SK-N-SH treated with all-trans-retinoic acid at 6 μM for 48 hours (cell line): ENCODE results near the gene CRHR1.

Source experiments
- ATAC-seq: fragments of 200-7000 bp; cut with Tn5 transposase; 3 replicates; pipeline ENCODE4 v1.9.1; 2020; ENCODE audit warnings: mild to moderate bottlenecking, moderate library complexity
- ARNTL ChIP-seq: fragments of 450-650 bp; formaldehyde crosslinking; IDR thresholded peaks from 2 replicates; pipeline ENCODE4 v1.5.0; 2020; ENCODE audit warnings: low read depth, mild to moderate bottlenecking, moderate library complexity, borderline replicate concordance
- BACH2 ChIP-seq: fragments of 250-450 bp; sonication (Bioruptor Pico); IDR thresholded peaks from 2 replicates; pipeline ENCODE4 v1.9.0; 2021; ENCODE audit warnings: mild to moderate bottlenecking, borderline replicate concordance
- ESRRG ChIP-seq: fragments of 250-450 bp; sonication (Bioruptor Pico); IDR thresholded peaks from 2 replicates; pipeline ENCODE4 v1.6.1; 2021; ENCODE audit warnings: mild to moderate bottlenecking
- GLIS3 ChIP-seq: fragments of 250-450 bp; sonication (Bioruptor Pico); IDR thresholded peaks from 2 replicates; pipeline ENCODE4 v1.5.0; 2020; ENCODE audit warnings: mild to moderate bottlenecking, moderate library complexity
- ISL1 ChIP-seq: fragments of 250-450 bp; sonication (Bioruptor Pico); IDR thresholded peaks from 2 replicates; pipeline ENCODE4 v2.1.2; 2022; ENCODE audit warnings: mild to moderate bottlenecking, moderate library complexity
- OSR1 ChIP-seq: fragments of 250-450 bp; sonication (Bioruptor Pico); IDR thresholded peaks from 2 replicates; pipeline ENCODE4 v1.8.0; 2022; ENCODE audit warnings: moderate library complexity, mild to moderate bottlenecking, inconsistent platforms
- PPARA ChIP-seq: fragments of 250-450 bp; sonication (Bioruptor Pico); IDR thresholded peaks from 2 replicates; pipeline ENCODE4 v1.5.0; 2020; ENCODE audit warnings: mild to moderate bottlenecking, borderline replicate concordance
- RARB ChIP-seq: fragments of 250-450 bp; sonication (Bioruptor Pico); IDR thresholded peaks from 2 replicates; pipeline ENCODE4 v1.8.0; 2021; ENCODE audit warnings: mild to moderate bottlenecking, moderate library complexity
- SNAI2 ChIP-seq: fragments of 250-450 bp; sonication (Bioruptor Pico); IDR thresholded peaks from 2 replicates; pipeline ENCODE4 v1.5.0; 2020; ENCODE audit warnings: mild to moderate bottlenecking, moderate library complexity
- TCF4 ChIP-seq: fragments of 250-450 bp; sonication (Bioruptor Pico); IDR thresholded peaks from 2 replicates; pipeline ENCODE4 v1.8.0; 2021; ENCODE audit warnings: mild to moderate bottlenecking, moderate library complexity, borderline replicate concordance
- TOX ChIP-seq: fragments of 250-450 bp; sonication (Bioruptor Pico); IDR thresholded peaks from 2 replicates; pipeline ENCODE4 v1.8.0; 2021; ENCODE audit warnings: mild to moderate bottlenecking, moderate library complexity, borderline replicate concordance
- ZC3H10 ChIP-seq: fragments of 250-450 bp; sonication (Bioruptor Pico); IDR thresholded peaks from 2 replicates; pipeline ENCODE4 v1.5.1; 2021; ENCODE audit warnings: mild to moderate bottlenecking, moderate library complexity
- ZFP3 ChIP-seq: fragments of 250-450 bp; sonication (Bioruptor Pico); IDR thresholded peaks from 2 replicates; pipeline ENCODE4 v1.5.0; 2020; ENCODE audit warnings: mild to moderate bottlenecking, moderate library complexity
- ZNF565 ChIP-seq: fragments of 450-650 bp; formaldehyde crosslinking; conservative IDR thresholded peaks from 2 replicates; pipeline ENCODE4 v1.5.0; 2020; ENCODE audit warnings: low read depth, mild to moderate bottlenecking, moderate library complexity
- ZNF70 ChIP-seq: fragments of 450-650 bp; formaldehyde crosslinking; IDR thresholded peaks from 2 replicates; pipeline ENCODE4 v1.5.0; 2020; ENCODE audit warnings: mild to moderate bottlenecking, moderate library complexity
- ZNF8 ChIP-seq: fragments of 450-650 bp; formaldehyde crosslinking; IDR thresholded peaks from 2 replicates; pipeline ENCODE4 v1.5.0; 2020; ENCODE audit warnings: mild to moderate bottlenecking, moderate library complexity
- TF ChIP-seq, protein P1 (sequence below): fragments of 250-450 bp; sonication (Bioruptor Pico); IDR thresholded peaks from 2 replicates; pipeline ENCODE4 v1.5.1; 2021; ENCODE audit warnings: mild to moderate bottlenecking, moderate library complexity
- TF ChIP-seq, protein P2 (sequence below): fragments of 250-450 bp; sonication (Bioruptor Pico); IDR thresholded peaks from 2 replicates; pipeline ENCODE4 v1.8.0; 2021; ENCODE audit warnings: low read depth, mild to moderate bottlenecking, moderate library complexity, borderline replicate concordance
- TF ChIP-seq, protein P3 (sequence below): fragments of 250-450 bp; sonication (Bioruptor Pico); IDR thresholded peaks from 2 replicates; pipeline ENCODE4 v1.5.0; 2020; ENCODE audit warnings: mild to moderate bottlenecking, moderate library complexity
- TF ChIP-seq, protein P4 (sequence below): fragments of 250-450 bp; sonication (Bioruptor Pico); IDR thresholded peaks from 2 replicates; pipeline ENCODE4 v1.8.0; 2020; ENCODE audit warnings: mild to moderate bottlenecking, moderate library complexity, borderline replicate concordance

CRHR1 gene

DNA sequence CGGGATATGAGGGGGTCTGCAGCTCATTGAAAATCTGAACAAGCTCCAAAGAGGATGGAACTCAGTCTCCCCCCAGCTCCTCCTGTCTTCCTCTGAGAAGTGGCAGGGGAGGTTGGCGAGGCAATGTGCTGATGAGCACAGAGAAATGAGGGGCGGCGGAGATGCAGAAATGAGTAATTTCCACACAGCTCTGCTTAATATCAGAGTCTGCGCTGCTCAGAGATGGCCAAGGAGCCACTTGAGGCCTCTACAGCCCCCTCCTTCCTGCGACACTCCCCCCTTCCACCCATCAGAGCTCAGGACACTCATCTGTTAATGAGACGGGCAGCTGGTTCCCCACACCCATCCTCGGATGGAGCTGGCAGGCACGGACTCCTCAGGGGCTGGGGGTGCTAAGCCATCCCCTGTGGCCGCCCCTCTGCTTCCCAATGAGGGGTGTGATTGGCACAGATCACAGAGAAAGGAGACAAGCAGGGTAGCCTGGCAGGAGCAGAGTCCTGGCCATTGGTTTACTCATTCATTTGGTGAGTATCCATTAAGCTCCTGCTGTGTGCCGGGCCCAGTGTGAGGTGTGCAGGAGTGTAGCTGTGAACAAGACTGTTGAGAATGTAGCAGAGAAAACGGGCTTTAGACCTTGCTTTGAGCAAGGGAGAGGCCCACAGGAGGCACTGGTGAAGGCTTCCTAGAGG is 12.7 kb upstream of the CRHR1 start:
- no peak for ATAC-seq
- TF ChIP-seq, protein P1, sequence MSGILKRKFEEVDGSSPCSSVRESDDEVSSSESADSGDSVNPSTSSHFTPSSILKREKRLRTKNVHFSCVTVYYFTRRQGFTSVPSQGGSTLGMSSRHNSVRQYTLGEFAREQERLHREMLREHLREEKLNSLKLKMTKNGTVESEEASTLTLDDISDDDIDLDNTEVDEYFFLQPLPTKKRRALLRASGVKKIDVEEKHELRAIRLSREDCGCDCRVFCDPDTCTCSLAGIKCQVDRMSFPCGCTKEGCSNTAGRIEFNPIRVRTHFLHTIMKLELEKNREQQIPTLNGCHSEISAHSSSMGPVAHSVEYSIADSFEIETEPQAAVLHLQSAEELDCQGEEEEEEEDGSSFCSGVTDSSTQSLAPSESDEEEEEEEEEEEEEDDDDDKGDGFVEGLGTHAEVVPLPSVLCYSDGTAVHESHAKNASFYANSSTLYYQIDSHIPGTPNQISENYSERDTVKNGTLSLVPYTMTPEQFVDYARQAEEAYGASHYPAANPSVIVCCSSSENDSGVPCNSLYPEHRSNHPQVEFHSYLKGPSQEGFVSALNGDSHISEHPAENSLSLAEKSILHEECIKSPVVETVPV: no peak
- TF ChIP-seq TCF4 (CRISPR knock-in tag) (no peak), ARNTL (no peak), ISL1 (CRISPR knock-in tag) (no peak), TOX (CRISPR knock-in tag) (no peak), ZNF565 (CRISPR knock-in tag) (no peak), ZC3H10 (CRISPR knock-in tag) (no peak), OSR1 (no peak), ZFP3 (no peak), RARB (CRISPR knock-in tag) (no peak), BACH2 (CRISPR knock-in tag) (no peak)
- TF ChIP-seq, protein P2, sequence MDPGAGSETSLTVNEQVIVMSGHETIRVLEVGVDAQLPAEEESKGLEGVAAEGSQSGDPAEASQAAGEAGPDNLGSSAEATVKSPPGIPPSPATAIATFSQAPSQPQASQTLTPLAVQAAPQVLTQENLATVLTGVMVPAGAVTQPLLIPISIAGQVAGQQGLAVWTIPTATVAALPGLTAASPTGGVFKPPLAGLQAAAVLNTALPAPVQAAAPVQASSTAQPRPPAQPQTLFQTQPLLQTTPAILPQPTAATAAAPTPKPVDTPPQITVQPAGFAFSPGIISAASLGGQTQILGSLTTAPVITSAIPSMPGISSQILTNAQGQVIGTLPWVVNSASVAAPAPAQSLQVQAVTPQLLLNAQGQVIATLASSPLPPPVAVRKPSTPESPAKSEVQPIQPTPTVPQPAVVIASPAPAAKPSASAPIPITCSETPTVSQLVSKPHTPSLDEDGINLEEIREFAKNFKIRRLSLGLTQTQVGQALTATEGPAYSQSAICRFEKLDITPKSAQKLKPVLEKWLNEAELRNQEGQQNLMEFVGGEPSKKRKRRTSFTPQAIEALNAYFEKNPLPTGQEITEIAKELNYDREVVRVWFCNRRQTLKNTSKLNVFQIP: no peak

DNA sequence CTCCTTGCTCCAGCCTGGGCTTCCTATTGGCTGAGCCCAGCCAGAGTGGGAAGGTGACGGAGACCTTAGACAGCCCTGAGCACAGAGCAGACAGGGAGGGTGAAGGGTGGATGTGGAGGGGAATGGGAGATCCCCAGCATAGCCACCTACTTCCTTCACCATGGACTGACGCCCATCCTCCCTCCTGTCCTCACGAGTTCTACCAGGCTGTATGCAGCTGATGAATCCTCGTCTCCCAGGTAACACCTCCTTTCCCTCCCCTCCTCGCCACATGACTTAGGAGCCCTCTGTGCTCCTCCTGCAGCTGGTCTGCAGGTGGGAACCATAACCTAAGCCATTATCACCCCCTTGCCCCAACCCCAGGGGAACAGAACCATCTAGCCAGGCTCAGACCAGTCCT is 9.0 kb upstream of the CRHR1 start:
- TF ChIP-seq ISL1 (CRISPR knock-in tag) (no peak), TOX (CRISPR knock-in tag) (no peak)
- no peak; the same call in 1 of the 3 replicates for ATAC-seq

DNA sequence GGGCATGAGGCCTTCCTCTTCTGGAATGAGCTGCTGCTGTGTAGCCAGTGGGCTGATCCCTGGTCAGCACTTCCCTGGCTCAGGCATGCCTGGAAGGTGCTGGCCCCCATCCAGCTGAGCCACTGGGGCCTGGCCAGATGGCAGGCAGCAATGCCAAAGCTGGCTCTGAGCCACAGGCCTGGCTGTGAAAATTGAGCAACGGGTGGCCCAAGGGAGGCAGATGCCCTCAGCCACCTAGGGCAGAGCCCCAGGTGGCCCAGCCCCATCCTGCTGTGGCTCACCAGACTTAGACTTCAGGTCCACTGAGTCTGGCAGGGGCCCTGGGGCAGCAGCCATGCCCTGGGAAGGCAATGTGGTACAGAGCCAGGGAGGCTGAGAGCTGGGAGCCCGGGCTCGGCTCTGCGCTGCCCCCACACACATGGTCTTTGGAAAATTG is 8.5 kb upstream of the CRHR1 start:
- TF ChIP-seq PPARA (CRISPR knock-in tag) (no peak), ESRRG (CRISPR knock-in tag) (no peak), TCF4 (CRISPR knock-in tag) (peak; percentile 58; the same call in 1 of the 2 replicates)
- ATAC-seq: peak; percentile 85

DNA sequence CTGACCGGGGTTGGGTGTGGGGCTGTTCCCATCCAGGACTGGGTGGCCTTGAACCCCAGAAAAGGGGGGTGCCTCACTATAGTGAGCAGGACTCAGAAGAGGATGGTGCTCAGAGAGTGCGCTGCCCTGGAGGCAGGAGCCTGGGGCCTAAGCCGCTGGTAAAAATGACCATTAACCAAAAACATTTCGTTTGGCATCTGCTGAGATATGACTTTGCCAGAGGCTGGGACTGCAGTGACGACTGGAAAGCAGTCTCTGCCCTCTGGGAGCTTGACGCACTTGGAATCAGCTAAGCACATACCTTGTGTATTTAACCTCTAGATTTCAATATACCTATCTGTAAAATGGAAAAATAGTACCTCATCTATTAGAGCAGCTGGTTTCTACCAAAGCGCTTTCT is 7.2 kb upstream of the CRHR1 start:
- no peak for ATAC-seq
- TF ChIP-seq GLIS3 (CRISPR knock-in tag) (no peak), SNAI2 (CRISPR knock-in tag) (no peak), TOX (CRISPR knock-in tag) (no peak), TCF4 (CRISPR knock-in tag) (no peak), ISL1 (CRISPR knock-in tag) (no peak), OSR1 (no peak), ESRRG (CRISPR knock-in tag) (no peak), RARB (CRISPR knock-in tag) (no peak), ZNF8 (CRISPR knock-in tag) (no peak), ZNF70 (CRISPR knock-in tag) (no peak), ZNF565 (CRISPR knock-in tag) (no peak)
- TF ChIP-seq, protein P3, sequence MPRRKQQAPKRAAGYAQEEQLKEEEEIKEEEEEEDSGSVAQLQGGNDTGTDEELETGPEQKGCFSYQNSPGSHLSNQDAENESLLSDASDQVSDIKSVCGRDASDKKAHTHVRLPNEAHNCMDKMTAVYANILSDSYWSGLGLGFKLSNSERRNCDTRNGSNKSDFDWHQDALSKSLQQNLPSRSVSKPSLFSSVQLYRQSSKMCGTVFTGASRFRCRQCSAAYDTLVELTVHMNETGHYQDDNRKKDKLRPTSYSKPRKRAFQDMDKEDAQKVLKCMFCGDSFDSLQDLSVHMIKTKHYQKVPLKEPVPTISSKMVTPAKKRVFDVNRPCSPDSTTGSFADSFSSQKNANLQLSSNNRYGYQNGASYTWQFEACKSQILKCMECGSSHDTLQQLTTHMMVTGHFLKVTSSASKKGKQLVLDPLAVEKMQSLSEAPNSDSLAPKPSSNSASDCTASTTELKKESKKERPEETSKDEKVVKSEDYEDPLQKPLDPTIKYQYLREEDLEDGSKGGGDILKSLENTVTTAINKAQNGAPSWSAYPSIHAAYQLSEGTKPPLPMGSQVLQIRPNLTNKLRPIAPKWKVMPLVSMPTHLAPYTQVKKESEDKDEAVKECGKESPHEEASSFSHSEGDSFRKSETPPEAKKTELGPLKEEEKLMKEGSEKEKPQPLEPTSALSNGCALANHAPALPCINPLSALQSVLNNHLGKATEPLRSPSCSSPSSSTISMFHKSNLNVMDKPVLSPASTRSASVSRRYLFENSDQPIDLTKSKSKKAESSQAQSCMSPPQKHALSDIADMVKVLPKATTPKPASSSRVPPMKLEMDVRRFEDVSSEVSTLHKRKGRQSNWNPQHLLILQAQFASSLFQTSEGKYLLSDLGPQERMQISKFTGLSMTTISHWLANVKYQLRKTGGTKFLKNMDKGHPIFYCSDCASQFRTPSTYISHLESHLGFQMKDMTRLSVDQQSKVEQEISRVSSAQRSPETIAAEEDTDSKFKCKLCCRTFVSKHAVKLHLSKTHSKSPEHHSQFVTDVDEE (CRISPR knock-in tag): no peak
- TF ChIP-seq, protein P1: no peak
- TF ChIP-seq, protein P4, sequence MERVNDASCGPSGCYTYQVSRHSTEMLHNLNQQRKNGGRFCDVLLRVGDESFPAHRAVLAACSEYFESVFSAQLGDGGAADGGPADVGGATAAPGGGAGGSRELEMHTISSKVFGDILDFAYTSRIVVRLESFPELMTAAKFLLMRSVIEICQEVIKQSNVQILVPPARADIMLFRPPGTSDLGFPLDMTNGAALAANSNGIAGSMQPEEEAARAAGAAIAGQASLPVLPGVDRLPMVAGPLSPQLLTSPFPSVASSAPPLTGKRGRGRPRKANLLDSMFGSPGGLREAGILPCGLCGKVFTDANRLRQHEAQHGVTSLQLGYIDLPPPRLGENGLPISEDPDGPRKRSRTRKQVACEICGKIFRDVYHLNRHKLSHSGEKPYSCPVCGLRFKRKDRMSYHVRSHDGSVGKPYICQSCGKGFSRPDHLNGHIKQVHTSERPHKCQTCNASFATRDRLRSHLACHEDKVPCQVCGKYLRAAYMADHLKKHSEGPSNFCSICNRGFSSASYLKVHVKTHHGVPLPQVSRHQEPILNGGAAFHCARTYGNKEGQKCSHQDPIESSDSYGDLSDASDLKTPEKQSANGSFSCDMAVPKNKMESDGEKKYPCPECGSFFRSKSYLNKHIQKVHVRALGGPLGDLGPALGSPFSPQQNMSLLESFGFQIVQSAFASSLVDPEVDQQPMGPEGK (CRISPR knock-in tag): no peak
